Nasal cavity respiratory epithelium epithelial cell of viscerocranial mucosa (primary cell): Measurements from ENCODE around the gene HAUS8. TPM values are rescaled to one million over a fixed set of nuclear protein-coding genes. Genes with fewer than 3 reads are reported as not detected.

Experiments
- total RNA-seq: library from RNA; depleted of rRNA; stranded (reverse); fragments of >200 nt; gene quantifications from 2 replicates; pipeline ENCODE4 v1.2.3, GENCODE V29; 2014

Gene HAUS8, protein sequence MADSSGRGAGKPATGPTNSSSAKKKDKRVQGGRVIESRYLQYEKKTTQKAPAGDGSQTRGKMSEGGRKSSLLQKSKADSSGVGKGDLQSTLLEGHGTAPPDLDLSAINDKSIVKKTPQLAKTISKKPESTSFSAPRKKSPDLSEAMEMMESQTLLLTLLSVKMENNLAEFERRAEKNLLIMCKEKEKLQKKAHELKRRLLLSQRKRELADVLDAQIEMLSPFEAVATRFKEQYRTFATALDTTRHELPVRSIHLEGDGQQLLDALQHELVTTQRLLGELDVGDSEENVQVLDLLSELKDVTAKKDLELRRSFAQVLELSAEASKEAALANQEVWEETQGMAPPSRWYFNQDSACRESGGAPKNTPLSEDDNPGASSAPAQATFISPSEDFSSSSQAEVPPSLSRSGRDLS
- total RNA-seq: 1.7 and 2.0 TPM in 2 replicates

DNA sequence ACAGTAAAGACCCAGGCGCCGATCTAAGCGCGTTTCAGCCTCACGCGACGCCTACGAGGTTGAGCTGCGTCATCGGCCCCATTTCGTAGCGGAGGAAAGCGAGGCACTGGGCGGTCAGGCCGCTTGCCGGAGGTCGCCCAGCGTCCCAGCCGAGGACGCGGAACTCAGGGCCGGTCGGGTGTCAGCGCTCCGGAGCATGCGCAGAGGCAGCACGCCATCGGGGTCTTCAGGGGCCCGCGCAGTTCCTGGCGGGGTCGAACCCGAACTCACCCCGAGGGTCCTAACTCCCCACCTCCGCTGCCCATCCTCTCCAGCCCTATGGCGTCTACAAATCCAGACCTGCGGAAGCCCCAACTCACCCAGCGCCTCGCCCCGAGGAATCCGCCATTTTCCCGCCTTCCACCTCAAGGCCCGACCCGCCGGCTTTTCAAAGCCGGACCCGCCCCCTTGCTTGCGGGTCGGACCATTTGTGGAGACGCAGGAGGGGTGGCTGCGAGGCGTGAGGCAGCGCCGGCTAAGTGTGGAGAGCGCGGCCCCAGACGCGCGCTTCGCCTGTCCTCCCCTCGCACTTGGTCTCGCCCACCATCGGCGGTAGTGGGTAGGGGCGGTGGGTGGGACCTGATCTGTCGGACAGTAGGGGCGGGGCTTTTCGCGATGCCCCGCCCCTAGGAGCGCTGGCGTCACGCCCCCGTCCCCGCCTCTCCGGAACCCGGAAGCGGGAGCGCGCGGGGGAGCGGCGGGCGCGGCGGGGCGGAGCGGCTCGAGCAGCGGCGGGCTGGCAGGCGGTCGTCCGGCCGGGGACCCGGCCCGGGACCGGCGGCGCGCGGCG, at the start of gene HAUS8, which contains the start of gene MYO9B:
HAUS8 (minus strand) TSS at position 418 of the 829 bp plus-strand sequence; CDS start at position 388, 30 bp downstream.
MYO9B (plus strand) TSS at position 743 of the 829 bp plus-strand sequence. CDS start 25,941 bp downstream, outside the sequence.

DNA sequence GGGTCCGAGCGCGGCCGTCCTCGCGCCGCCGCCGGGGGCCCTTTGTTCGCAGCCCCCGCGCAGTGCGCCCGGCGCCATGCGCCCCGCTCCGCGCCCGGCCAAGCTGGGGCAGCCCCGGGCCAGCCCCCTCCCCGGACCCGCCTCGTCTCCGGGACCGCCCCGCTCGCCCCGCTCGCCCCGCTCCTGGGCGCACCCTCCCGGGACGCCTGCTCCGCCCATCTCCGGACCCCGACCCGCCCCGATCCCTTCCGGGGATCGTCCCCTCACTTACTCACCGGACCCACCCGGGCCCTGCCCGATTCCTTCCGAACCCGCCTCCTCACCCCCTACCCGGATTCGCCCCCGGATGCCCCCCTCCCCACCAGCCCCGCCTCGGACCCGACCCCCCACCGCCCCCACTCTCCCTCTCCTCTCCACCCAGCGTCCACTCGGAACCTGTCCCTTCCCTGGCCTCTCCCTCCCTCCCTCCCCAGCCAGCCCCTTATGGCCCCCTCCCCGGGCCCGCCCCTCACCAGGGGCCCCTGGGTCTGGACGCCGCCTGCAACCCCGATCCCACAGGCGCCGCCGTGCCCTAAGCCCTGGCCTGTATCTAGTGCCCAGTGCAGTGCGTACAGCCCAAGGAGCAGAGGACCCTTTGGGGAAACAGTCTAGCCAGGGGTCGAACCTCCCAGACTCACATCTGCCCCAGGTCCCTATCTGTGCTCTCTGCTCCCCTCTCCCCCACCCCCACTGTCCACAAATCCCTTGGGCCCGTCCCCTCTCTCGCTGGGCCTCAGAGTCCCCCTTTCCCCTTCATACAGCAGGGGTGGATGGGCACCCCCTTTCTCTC, 48.3 kb downstream of the HAUS8 start, which contains the start of gene CPAMD8:
CPAMD8 (minus strand) TSS at position 105 of the 829 bp plus-strand sequence. CDS start 168 bp downstream, outside the sequence.

Other genes starting within 250 kb of the HAUS8 start
- gene SIN3B, start 246.1 kb downstream of the HAUS8 start, total RNA-seq: 22.6 and 62.6 TPM in 2 replicates
- gene F2RL3, start 186.5 kb downstream of the HAUS8 start, total RNA-seq: under 0.01 TPM in 1 of 2 replicates, not detected in the other
- 0.34 and 2.6 TPM in 2 replicates for gene CPAMD8, start 48.6 kb downstream of the HAUS8 start, total RNA-seq
- gene MYO9B, start 325 bp upstream of the HAUS8 start, total RNA-seq: 20.2 and 38.2 TPM in 2 replicates
- gene USE1, start 139.9 kb upstream of the HAUS8 start, total RNA-seq: 9.6 and 12.5 TPM in 2 replicates
- 1.4 and 2.1 TPM in 2 replicates for gene OCEL1, start 150.8 kb upstream of the HAUS8 start, total RNA-seq
- 68.0 and 99.5 TPM in 2 replicates for gene NR2F6, start 170.5 kb upstream of the HAUS8 start, total RNA-seq
- gene USHBP1, start 189.3 kb upstream of the HAUS8 start, total RNA-seq: not detected in 2 replicates
- 48.9 and 67.7 TPM in 2 replicates for gene BABAM1, start 192.0 kb upstream of the HAUS8 start, total RNA-seq
- 0.64 and 0.68 TPM in 2 replicates for gene ANKLE1, start 206.4 kb upstream of the HAUS8 start, total RNA-seq
- 7.5 and 13.8 TPM in 2 replicates for gene ABHD8, start 228.0 kb upstream of the HAUS8 start, total RNA-seq
- gene MRPL34, start 230.4 kb upstream of the HAUS8 start, total RNA-seq: 42.2 and 55.4 TPM in 2 replicates
- gene DDA1, start 234.1 kb upstream of the HAUS8 start, total RNA-seq: 15.0 and 38.4 TPM in 2 replicates